Smooth muscle cell of the brain vasculature (primary cell): ENCODE results near the gene ADORA2B.
A peak's percentile ranks its signal among the peaks of the same experiment; 100 is the strongest.
"Not testable (repeated sequence)": the region's sequence is repeated elsewhere in the genome, so short reads cannot be mapped to it uniquely, and the experiment has no call there.

Source experiments
- DNase-seq: peaks from one replicate; pipeline ENCODE4 v3.0.0-alpha.2; 2012; ENCODE audit warnings: low read depth, low spot score

ADORA2B gene

DNA sequence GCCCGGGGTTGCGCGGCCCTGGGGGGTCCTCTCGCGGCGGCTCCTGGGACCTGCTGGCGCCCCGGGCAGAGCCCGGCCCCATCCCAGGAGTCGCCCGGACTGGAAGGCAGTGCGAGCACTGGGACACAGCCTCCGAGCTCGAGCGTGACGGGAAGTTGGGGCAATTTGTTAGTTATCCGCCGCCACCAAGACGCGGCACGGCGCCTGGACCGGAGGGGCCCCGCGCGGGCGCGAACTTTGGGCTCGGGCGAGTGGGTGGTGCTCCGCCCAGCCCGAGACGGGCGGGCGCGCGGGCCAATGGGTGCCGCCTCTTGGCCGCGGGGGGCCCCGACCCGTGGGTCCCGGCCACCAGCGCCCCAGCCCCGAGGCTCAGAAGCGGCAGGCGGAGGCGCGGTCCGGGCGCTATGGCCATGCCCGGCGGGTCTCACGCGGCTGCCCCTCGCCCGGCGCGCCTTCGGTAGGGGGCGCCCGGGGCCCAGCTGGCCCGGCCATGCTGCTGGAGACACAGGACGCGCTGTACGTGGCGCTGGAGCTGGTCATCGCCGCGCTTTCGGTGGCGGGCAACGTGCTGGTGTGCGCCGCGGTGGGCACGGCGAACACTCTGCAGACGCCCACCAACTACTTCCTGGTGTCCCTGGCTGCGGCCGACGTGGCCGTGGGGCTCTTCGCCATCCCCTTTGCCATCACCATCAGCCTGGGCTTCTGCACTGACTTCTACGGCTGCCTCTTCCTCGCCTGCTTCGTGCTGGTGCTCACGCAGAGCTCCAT lies at the start of gene ADORA2B:
TSS of gene ADORA2B (plus strand) at position 372 of the 768 bp plus-strand sequence. CDS start at position 491, 119 bp downstream.
- DNase-seq, result no peak

DNA sequence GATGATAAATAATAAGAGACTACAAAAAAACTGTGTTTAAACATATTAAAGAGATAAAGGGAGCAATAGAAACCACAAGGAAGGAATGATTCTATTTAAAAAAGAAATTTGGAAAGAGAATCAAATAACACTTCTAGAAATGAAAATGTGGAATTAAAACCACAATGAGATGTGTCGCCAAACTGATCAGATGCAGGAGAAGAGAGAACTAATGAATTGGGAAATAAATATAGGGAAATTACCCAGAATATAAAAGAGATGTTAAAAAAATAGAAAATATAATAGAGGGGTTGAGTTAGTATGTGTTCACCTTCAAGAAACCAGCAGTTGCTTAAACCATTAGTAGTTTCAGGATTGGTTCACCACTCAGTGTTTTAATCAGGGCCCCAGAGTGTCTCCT lies 48.7 kb upstream of the ADORA2B start:
- no peak for DNase-seq

DNA sequence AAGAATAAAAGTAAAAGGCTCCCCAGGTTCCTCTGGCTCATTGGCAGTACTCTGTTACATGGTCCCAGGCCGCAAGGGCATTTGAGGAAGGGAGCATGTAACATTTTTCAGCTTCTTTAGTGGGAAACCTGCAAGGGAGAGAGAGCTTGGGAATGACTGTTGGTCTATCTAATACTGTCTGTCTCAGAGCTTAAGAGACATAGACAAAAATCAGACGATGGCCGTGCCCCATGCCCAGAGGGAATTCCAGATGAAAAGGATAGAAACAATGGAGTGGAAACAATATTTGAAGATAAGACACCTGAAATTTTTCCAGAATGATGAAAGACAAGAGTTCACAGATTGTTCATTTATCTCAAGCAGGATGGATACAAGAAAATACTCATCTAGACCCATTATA lies 48.1 kb upstream of the ADORA2B start:
- no peak for DNase-seq

DNA sequence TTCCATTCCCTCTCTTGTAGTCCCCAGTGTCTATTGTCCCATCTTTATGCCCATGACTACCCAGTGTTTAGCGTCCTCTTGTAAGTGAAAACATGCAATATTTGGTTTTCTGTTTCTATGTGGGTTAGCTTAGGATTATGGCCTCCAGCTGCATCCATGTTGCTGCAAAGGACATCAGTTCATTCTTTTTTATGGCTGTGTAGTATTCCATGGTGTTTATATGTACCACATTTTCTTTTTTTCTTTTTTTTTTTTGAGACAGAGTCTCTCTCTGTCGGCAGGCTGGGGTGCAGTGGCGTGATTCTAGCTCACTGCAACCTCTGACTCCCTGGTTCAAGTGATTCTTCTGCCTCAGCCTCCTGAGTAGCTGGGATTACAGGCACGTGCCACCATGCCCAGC lies 45.3 kb upstream of the ADORA2B start:
- DNase-seq, result not testable (repeated sequence)

DNA sequence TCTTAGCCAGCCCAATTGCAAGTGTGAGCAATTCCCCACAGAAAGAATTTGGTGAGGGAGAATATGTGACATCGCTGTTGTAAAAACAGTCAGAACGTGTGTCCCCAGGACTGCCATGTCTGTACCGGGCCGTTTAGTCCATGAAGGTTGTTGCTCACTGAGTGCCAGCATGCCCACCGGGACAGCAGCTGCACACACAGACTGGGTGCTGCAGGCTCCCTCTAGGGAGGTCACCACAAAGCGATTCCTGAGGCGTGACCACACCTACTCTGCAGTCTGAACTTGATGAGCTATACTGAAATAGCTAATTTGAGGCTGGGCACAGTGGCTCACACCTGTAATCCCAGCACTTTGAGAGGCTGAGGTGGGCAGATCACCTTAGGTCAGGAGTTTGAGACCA lies 44.1 kb upstream of the ADORA2B start:
- DNase-seq, result no peak

DNA sequence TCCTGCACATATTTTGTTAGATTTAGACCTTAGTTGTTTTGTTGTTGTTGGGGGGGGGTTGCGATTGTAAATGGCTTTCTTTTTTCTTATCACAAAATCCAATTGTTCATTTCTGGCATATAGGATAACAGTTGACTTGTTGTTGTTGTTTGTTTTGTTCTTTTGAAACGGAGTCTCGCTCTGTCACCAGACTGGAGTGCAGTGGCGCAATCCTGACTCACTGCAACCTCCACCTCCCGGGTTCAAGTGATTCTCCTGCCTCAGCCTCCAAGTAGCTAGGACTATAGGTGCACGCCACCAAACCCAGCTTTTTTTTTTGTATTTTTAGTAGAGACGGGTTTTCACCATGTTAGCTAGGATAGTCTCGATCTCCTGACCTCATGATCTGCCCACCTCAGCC lies 39.7 kb upstream of the ADORA2B start:
- not testable (repeated sequence) for DNase-seq

DNA sequence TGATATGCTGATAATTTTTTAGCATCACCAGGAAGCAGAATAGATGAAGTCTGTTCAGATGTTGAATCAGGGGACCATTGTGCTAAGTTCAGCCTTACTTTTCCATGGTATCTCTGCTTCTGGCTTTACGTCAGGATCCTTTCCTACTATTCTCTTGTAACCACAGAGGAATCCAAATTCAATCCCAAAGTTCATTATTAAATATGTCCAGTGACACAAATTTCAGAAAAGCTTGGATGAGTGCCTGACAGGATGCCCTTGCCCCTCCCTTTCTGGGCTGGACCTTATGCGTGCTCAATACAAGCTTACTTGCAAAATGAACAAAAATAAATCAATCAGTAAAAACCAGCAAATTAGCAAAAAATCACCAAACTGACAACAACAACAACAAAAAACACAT lies 37.6 kb upstream of the ADORA2B start:
- no peak for DNase-seq

DNA sequence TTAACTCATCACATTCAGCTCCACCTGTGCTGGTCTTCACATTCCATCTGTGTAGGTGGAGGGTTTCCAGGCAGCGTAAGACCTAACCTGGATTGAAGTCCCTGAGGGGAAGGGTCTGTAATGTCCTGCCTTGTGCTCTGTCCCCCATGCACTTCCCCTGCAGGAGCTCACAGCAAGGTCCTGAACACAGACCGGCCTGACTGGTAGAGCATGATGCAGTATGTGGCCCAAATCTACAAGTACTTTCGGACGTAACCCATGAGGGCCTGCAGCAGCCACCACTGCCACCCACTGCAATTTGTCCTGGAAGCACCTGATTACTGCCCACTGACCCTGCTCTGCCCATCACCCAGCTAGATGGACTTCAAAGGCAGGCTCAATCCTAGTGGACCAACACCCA lies 36.6 kb upstream of the ADORA2B start:
- no peak for DNase-seq

DNA sequence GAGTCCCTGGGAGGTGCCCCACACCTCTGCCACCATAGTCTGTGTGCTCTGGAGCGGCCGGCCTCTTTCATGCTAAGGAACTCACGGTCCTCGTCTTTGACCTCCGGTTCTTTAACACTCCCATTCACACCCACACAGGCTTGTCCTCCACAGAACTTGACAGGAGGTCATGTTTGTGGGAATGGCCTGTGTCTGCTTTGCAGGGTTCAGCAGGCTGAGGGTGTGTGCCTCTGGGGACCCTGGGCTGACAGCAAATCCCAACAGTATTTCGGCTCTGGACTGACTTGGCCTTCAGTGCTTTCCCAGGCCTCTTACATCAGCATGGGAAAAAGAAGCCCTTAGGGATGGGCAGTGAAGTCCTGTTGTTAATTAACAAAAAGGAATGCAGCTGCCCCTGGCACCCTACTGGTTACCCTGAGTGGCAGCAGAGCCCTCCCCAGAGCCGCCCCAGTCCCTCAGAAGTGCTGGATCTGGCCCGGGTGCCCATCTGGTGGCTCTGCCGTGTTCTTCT lies 35.4 kb upstream of the ADORA2B start:
- no peak for DNase-seq

DNA sequence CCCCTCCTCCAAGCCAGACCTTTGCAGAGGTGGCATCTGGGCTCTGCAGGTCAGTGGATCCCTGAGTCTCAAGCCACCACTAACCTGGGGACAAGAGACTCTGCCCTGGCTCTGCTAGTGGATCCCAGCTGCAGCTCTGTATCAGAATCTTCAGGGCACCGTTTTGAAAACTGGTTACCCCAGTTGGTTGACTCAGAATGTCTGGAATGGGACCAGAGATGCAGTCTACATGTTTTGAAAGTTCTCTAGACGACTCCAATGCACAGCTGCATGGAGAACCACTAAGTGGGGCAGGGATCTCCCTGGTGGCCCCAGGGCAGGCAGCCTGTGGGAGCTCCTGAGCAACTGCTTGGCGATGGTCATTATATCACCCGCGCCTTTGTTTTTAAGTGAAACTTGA lies 34.1 kb upstream of the ADORA2B start:
- DNase-seq, result no peak

DNA sequence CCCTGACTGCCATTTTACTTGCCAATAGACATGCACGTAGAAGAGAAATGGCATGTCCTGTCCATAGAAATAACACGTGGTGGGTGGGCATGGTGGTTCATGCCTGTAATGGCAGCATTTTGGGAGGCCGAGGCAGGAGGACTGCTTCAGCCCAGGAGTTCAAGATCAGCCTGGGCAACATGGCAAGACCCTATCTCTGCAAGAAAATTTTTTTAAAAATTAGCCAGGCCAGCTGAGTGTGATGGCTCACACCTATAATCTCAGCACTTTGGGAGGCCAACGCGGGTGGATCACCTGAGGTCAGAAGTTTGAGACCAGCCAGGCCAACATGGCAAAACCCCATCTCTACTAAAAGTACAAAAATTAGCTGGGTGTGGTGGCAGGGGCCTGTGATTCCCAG lies 33.2 kb upstream of the ADORA2B start:
- DNase-seq, result not testable (repeated sequence)

DNA sequence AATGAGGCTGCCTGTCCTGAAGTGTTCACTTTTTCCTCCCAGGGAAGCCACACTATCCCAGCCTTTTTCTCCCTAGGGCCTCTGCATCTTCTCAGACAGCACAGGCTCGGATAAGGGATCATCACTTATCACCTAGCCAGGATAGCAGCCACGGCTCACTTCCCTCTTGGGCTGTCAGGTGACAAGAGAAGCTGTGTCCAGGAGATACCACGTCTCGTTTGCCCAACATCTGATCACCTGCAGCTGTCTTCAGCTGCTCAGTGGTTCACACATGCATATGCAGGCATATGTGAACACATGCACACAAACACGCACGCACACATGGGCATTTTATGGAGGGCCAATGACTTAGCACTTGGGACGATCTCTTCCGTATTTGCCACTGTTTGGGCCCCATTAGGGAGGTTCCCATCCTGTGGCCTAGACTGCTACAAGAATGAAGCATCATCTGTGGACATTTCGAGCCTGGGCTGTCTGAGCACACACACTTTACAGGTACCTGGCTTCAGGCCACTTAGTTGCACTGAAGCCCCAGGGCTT lies 32.4 kb upstream of the ADORA2B start:
- DNase-seq, result no peak

DNA sequence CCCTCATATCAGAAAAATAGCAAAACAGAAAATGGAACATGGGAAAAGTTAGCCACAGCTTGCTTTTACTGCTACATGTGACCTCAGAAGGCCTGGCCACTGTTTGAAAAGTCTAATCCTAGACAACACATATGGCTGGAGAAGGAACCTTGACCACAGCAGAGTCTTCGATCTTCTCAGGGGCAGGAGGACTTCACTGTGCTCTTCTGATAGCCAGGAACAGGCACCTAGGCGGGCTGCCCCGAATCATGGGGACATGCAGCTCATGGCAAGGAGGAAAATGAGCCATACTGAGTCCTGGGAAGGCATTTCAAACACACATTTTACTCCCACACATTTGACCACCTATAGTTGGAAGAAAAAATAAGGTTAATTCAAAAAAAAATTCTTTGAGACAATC lies 31.1 kb upstream of the ADORA2B start:
- no peak for DNase-seq

DNA sequence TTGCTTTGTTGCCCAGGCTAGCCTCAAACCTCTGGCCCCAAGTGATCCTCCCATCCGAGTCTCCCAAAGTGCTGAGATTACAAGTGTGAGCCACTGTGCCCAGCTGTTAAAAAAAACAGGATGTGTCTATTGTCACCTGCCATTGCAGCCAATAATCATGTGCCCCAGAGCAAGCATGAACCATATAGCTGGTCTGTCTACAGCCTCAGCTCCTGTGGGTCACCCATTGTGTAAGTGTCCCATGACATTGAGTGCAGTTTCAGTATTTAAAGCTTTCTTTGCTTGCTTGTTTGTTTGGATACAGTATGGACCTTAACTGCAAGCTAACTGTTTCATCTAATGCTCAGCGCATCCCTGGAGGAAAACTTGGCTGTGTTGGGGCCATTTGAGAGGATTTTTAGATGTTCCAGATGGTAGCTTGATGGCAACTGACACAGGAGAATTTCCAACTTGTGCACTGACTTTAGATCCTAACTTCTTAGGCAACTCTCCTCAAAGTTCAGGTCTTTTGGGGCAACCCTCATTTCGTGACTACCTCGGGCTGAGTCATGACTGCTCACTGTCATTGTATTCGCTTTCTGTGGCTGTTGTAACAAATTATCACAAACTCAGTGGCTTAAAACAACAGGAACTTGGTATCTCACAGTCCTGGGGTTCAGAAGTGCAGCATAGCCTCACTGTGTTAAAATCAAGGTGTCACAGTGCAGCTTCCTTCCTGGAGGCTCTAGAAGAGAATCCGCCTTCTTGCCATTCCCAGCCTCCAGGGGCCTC lies 30.3 kb upstream of the ADORA2B start:
- no peak for DNase-seq

DNA sequence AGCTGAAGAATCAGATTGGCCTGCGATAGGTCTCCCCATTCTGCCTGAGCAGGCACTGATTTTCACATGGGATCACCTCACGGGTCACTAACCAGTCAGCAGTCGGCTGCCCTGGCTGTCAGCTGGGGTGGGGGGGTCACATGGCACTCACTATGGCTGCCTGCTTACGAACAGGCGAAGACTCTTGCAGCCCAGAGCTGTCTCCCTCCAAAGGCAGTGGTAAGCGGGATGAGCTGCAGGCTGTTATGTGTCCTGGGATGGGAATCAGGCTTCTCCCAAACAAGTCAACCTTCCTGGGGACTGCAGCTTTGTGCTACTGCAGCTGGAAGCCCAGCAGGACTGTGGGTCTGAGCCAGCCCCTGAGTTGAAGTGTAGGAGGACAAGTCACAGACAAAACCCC lies 29.0 kb upstream of the ADORA2B start:
- no peak for DNase-seq

DNA sequence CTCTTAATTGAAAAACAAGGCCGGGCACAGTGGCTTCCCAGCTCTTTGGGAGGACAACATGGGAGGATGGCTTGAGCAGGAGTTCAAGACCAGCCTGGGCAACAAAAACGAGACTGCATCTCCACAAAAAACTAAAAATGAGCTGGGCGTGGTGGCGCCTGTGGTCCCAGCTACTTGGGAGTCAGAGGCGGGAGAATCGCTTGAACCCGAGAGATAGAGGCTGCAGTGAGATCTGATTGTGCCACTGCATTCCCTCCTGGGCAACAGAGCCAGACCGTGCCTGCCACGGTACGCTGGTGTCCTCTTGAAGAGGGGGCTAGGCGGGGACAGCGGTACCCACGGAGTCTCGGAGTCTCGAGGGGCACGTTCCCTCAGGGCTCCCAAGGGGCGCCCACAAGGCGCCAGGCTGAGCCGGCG lies 27.9 kb upstream of the ADORA2B start:
- DNase-seq, result no peak

DNA sequence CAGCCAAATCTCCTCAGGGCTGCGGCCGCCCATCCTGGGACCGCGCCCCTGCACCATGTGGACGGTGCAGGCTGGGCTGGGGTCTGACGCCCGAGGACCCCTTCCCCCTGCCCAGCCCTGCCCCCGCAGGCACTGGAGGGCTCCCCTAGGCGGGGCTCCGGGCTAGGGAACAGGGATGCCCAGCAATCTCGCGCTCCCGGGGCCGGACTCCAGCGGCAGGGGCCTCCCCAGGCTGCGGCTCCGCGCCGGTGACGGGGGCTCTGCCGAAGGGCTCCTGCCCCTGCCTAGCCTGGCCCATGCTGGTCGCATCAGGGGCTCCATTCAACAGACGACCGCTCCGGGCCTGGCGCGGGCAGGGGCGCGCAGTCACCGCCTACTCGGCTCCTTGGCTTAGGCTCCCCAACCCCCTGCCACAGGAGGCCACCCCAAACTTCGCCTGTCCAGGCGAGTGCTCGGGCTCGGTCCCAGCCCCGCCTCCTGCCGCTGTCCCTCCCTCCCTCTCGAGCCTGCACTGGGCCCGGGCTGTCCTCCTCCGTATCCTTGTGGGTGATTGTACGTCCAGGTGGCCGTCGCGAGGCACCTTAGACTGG lies 27.4 kb upstream of the ADORA2B start:
- no peak for DNase-seq

DNA sequence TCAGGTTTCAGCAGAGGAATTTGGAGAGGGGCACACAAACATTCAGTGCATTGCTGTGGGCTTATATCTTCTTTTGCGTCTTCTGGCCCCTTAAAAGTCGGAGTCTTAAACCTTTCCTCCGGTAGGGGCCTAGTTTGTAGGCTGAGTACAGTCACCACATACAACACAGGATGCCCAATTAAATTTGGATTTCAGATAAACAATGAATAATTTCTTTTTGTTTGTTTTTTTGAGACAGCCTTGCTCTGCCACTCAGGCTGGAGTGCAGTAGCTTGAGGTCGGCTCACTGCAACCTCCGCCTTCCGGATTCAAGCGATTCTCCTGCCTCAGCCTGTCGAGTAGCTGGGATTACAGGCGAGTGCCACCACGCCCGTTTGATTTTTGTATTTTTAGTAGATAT lies 26.7 kb upstream of the ADORA2B start:
- DNase-seq, result no peak

DNA sequence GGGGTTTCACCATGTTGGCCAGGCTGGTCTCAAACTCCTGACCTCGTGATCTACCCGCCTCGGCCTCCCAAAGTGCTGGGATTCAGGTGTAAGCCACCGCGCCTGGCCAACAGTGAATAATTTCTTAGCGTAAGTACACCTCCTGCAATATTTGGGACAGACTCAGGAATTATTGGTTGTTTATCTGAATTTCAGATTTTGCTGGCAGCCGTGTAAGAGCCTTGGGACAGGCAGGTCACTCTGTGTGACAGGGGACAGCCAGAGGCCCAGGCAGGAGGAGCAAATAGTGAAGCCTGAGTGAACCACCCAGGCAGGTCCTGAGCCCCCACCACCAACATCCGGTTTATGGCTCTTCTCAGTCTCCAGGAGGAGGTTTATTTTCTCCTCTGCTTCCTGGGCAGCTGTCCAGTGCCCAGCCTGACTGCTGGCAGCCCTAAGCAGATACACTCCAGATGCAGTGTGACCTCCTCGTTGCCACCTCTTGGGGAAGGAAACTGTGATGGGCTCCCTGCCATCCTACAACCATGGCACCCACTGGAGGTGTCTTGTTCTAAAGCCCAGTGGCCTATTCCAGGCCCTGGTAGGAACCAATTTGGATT lies 26.2 kb upstream of the ADORA2B start:
- DNase-seq, result no peak

DNA sequence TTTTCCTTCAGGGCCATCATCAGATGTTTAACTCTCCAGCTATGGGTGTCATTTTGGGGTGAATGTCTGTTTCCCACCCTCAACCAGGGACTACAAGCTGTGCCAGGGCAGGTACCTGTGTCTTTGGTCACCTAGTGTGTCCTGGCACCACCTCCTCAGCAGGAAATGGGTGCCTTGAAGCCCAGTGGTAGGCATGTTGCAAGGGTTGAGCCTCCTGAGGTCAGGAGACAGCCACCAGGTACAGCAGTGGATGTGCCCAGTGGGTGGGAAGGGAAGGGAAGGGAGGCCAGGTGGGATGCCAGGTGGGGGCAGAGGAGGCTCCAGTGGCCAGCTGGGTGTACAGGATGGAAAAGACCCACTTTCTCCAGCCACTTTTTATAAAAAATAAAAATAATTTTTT lies 25.5 kb upstream of the ADORA2B start:
- DNase-seq, result no peak

DNA sequence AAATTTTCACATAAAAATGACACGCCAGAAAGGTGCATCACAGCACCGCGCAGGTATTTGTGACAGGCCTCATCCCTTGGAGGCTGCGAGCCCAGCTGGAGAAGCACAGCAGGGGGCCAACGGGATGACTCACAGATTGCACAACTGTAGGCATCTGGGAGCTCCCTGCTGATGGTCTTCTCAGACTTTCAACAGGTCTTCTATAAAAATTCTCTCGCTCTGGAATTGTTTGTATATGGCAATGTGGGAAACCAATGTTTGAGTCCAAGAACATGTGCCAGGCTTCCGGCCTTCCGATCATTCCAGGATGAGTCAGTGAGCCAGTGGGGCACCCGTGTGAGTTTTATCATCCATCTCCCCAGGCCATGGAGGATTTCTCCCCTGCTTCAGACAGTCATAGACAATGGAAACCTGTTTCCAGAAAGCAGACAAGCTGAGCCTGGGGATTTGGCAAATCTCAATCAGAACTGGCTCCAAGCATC lies 24.1 kb upstream of the ADORA2B start:
- DNase-seq, result peak; percentile 88

DNA sequence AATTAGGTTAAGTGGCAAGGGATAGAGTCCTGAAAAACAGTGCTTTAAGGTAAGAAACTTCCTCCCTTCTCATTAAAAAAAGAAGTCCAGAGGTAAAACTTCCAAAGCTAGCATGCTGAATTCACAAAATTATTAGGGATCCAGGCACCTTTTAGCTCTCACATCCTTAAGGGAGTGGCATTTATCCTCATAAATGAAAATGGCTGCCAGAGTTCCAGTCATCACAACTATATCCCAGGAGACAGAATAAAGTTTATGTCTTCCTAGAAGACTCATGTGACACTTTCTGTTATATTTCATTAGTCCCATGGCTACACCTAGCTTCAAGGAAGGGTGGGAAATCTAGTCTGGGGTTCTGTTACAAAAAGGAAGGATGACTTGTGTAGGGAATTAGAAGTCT lies 23.3 kb upstream of the ADORA2B start:
- no peak for DNase-seq
